Kasumi-1 (cell line): ENCODE results near the gene FCER2.

Source experiments
- DNase-seq, 2 experiments: peaks; one replicate each; lab custom pipeline; 2025; lab: John Stamatoyannopoulos, UW

Gene FCER2

DNA sequence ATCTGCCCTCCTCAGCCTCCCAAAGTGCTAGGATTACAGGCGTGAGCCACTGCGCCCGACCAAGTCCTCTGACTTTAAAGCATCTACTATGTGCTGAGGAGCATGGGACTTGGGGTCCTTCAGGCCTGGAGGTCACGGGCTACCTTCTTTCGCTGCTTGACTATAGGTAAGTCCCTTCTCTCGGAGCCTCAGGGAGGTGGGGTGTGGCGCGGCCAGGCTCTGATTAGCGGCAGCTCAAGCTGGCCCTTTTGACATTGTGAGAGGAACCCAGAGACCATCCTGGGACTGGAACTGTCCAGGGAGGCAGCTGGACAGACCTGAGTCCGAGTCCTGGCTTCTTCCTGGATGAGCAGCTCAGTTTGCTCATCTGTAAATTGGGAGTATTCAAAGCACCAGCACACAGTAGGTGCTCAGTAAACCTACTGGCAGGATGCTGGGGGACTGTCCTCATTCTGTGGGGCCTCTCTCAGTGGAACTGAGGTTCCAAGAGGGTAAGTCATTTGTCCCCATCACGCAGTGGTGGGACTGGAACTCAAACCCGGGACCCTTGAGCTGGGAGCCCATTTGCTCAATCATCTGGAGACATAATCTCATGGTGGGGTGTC, 780 bp downstream of the FCER2 start:
- DNase-seq = no peak

DNA sequence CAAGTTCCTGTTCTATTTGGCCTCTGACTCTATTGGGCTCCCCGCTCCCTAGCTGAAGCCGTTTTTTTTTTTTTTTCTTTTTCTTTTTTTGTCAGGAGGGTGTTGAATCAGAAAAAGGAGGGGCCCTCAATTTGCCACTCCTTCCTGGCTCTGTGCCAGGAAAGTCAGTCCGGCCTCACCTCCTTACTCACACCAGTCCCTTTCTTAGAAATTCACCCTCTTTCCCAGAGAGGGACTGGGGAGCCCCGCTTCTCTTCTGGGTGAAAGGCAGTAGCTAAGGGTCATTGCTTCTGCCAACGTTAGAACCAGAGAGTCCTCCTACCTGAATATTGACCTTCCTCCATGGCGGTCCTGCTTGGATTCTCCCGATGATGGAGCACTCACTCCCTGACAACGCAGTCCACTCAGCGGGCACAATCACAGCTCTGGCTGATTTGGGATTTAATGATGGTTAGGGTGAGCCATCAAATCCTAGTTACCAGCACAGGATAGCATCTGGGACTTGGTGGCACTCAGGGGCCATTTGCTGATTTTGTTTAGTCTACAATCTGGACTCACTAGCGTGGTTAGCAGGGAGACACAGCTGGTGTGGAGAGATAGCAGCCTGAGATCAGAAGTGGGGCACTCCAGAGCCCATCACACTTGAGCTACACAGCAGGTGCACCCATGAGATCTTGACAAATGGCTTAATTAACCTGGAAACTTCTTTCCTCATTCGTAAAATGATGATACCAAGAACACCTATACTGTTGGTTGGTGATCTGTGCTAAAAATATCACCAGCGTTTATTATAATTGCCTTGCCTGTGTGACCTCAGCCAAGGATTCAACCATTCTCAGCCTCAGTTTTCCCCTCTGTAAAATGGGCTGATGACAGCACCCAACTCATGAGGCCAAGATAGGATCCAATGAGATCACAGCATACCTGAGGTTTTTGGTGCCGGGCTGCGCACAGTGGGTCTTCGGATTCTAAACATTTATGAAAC, 2.2 kb downstream of the FCER2 start:
- DNase-seq = no peak

DNA sequence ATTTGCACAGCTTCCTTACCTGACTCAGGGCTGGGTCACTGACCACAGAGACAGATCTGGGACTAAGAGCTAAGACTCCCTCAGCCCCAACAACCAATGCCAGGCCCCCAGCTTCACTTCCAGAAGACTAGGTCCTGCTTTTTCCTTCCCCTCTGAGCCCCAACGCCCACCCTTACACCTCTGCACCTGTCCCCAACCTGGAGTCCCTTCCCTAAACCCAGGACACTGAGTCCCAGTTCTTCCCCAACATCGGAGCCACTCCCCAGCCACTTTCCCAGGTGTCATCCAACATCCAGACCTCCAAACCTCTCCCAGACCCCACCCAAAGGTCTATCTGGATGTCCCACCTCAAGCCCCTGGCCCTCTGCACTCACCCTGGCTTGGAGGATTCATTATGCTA, 2.9 kb downstream of the FCER2 start:
- no peak for DNase-seq

DNA sequence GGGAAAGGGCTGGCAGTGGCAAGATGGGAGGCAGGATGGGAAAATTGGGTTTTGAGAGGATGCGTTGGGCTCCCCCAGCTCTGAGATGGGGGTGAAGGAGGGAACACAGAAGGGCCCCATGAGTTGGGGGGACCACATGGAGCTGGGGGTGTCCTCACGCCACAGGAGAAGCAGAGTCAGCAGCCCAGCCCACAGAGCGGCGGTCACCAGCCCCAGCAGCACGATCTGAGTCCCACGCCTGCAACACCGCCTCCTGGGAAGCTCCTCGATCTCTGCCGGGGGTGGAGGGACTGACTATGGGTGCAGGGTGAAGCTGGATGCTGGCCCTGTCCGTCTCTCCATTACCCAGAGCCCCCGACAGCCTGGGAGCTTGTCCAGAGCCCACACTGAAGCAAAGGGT, 3.3 kb downstream of the FCER2 start:
- no peak for DNase-seq

DNA sequence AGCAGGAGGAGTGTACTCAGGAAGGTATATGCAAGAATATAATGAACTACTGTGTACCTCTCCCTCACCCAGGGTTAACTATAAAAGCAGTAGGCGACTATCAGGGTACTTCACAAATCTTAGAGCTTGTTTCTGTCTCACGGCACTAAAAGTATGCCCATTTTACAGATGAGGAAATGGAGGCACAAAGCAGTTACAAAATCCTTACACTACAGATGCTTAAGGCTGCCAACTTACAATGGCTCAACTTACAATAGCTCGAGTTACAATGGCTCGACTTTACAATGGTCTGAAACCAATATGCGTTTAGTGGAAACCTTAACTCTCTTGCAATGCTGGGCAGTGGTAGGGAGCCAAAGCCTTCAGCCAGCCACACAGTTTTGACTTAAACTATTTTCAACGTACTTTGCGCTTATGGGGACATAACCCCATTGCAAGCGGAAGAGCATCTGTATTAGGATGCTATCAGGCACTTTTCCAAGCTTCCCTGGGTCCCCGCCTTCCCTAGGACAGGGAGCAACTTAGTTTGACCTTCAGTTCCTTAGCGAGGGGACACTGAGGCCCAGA, 4.1 kb downstream of the FCER2 start:
- DNase-seq = no peak

DNA sequence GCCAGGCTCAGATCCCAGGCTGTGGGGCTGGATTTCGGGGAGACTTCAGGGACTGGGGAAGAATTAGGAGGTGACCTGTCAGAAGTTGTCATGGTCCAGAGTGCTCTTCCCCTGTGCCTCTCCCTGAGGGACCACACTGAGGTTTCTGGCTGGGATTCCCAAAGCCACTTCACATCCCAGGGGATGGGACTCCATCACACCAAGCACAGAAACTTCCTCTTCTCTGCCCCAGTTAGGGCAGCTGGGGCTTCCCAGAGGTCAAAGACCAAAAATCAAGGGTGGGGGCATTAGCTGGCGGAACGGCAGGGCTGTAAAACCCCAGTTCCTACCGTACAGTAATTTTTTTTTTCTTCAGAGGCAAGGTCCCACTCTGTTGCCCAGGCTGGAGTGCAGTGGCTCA, 7.4 kb downstream of the FCER2 start:
- DNase-seq = no peak

DNA sequence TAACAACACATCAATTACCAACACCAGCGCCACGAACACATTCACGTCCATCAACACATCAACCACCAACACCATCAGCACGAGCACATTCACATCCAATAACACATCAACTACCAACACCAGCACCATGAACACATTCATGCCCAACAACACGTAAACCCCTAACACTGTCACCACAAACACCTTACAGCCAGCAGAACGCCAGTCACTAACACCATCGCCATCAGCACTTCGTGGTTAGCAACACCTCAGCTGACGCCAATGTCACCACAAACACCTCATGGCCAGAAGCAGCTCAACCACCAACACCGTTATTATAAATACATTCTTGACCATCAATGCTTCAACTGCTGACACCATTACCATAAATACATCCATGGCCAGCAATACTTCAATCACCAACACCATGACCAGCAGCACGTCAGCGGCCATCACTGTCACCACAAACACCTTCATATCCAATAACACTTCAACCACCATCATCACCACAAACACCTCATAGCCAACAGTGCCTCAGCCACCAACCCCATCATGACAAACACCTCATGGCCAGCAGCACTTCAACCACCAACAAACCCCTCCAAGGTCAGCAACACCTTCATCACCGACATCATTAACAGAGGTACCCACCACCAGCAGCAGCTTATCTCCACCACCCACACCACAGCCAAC, 9.4 kb downstream of the FCER2 start:
- DNase-seq = no peak

DNA sequence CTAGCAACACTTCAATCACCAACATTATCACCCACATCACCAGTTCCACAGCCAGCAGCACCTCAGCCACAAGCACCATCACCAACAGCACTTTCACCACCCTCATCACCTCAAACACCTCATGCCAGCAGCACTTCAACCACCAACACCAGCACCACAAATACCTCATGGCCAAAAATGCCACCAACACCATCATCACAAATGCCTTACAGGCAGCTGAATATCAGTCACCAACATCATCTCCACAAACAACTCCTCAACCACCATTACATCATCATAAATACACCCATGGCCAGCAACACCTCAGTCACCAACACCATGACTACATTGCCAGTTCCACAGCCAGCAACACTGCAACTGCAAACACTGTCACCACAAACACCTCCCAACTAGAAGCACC, 10.4 kb downstream of the FCER2 start:
- DNase-seq = no peak

DNA sequence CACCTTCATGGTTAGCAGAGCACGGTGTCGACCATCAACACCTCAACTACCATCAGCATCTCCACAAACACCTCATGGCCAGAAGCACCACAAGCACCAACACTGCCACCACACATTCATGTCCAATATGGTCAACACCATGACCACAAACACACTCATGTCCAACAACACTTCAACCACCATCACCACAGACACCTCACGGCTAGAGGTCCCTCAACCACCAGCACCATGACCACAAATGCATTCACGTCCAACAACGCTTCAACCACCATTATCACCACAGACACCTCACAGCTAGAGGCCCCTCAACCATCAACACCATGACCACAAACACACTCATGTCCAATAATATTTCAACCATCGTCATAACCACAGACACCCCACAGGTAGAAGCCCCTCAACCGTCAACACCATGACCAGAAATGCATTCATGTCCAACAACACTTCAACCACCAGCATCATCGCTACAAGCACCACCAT, 11.1 kb downstream of the FCER2 start:
- no peak for DNase-seq

DNA sequence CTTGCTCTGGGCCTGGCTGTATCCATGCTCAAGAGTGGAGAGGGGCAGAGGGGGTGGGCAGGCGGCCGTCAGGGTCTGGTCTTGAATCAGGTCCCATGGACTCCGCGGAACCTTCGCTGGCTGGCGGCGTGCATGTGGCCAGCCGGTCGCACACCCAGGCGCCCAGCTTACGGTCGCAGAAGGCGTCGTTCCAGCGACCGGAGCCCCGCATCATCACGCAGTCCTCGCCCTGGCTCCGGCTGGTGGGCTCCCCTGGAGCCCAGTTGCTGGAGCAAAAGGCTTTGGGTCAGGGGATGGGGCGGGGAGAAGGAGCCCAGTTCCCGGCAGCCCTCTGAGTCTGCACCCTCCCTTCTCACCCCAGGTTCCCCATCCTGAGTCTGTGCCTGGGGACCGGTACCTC, 12.8 kb downstream of the FCER2 start:
- DNase-seq = no peak

DNA sequence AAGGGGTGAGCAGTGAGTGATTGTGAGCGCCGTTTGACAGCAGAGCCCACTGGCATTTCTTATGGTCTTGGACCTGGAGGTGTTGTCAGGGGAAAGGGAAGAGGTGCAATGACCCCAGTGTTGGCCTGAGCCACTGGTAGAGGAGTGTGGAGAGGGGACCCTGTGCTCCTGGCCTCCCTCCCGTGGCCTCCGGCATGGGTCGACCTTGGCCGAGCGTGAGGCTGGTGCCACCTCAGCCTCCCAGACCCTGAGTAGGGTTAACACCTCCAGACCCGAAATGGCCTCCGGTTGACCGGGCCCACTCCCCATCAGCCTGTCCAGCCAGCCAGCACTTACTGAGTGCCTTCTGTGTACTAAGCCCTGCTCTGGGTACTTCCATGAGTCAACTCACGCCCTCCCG, 14.8 kb downstream of the FCER2 start:
- DNase-seq = no peak

DNA sequence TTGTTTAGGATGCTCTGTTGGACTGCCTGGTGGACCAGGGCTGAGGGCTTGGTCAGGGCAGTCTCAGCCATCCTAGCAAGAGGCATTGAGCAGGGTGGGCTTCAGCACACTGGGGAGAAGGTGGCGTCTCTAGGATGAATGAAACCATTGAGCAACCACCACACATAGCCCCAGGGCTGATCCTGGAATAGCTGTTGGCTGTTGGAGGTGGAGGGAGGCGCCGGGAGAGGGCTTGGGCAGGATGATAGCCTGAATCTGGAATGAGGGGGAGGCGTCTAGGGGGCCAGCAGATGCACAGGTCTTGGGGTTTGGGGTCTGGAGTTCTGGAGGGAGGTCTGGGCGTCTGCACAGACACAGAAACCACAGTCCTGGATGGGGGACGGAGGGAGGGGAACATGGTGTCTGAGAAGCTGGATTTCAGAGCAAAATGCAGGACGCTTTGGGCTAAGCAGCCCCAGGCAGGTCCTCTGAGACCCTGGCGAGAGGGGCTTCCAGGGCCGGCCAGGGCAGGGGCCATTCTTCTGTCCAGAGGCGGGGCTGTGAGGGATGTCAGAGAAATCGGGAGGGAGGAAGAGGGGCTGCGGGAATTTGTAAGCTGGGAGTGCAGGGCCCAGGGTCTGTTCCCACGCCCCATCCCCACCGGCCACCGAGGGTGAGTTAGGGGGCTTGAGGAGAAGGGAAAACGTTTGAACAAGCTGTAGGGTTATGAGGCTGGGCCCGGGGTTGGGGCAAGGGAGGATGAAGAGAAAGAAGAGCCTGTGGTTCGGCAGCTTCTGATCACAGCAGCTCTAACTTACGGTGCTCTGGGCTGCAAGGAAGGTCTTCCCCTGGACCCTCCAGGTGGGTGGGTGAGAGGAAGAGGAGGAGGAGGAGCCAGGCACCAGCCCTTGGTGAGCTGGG, 16.1 kb downstream of the FCER2 start:
- no peak for DNase-seq

DNA sequence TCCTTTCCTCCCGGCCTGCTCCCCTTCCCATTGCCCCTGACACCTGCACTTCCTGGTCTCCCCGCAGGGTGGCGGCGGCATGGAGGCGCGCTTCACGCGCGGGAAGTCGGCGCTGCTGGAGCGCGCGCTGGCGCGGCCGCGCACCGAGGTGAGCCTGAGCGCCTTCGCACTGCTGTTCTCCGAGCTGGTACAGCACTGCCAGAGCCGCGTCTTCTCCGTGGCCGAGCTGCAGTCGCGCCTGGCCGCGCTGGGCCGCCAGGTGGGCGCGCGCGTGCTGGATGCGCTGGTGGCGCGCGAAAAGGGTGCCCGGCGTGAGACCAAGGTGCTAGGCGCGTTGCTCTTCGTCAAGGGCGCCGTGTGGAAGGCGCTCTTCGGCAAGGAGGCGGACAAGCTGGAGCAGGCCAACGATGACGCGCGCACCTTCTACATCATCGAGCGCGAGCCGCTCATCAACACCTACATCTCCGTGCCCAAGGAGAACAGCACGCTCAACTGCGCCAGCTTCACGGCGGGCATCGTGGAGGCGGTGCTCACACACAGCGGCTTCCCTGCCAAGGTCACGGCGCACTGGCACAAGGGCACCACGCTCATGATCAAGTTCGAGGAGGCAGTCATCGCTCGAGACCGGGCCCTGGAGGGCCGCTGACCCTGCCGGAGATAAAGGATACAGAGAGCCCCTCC, 19.6 kb downstream of the FCER2 start:
- DNase-seq = no peak

DNA sequence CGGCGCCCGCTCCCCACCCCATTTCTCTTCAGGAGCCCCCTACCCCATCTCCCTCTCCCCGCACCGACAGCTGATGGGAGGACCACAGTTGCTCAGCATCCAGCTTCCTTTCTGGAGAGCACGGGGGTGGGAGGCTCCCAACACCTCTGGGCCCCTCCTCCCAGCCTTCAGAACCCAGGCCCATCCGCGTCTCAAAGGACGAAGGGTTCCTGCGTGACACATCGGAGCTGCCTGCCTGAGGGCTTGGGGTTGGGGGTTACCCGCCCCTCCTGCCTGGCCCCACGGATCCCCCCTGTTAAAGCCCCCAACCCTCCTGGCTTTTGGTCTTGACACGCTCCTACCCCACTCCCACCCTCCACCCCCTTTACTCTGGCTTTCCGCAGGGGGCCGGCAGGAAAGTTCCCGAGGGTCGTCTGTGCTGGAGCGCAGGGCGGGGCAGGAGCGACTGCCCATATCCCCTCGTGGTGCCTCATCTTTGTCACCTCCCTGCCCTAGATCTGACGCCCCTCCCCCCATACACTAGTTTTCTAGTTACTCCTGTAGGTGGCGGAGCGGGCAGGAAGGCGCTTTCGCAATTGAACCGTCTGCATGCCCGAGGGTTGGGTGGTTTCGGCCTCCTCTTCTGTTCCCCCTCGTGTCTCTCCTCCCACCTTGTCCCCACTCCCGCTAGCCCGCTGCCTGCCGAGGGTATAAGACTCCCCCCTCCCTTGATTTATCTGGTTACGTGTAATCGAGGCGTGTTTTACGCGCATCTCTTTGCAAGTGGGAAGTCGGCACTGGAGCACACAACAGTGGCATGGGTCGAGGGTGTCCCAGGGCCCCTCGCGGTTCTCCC, 20.4 kb downstream of the FCER2 start:
- DNase-seq = peak; percentile 94 to 97

DNA sequence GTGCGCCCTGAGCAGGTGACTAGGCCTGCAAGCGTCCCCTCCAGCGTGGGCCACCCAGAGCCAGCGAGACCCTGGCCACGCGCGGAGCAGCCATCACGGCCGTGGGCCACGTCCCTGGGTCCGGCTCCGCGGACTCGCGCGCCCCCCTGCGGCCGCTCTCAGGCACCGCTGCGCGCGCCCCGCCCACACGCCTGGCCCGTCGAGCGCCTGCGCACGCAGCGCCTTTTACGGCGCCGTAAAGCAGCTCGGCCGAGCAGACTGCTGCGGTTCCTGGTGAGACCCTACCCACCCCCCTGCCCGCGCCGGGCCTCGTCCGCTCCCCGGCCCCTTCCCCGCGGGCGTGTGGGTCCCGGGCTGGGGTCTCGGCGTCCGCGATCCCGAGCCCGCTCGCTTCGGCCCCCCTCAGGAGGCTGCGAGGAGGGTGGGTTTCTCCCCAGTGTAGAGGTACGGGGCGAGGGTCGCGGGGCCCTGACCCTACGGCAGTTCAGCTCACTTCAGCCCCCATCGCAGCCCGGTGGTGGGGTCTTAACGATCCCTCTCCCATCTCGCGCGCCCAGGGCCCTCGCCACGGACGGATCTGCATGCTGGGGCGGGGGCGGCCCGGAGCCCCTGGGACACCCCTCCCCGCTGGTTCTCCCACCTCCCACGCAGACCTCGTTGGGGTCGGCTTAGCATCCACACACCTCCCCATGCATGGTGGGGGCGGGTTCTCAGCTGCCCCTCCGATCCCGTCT, 21.2 kb downstream of the FCER2 start, which contains the start of gene TRAPPC5:
Gene TRAPPC5 (plus strand): TSS at position 228 of the 734 bp plus-strand sequence. CDS start 1,421 bp downstream, outside the sequence.
- peak; percentile 63 to 71 for DNase-seq

DNA sequence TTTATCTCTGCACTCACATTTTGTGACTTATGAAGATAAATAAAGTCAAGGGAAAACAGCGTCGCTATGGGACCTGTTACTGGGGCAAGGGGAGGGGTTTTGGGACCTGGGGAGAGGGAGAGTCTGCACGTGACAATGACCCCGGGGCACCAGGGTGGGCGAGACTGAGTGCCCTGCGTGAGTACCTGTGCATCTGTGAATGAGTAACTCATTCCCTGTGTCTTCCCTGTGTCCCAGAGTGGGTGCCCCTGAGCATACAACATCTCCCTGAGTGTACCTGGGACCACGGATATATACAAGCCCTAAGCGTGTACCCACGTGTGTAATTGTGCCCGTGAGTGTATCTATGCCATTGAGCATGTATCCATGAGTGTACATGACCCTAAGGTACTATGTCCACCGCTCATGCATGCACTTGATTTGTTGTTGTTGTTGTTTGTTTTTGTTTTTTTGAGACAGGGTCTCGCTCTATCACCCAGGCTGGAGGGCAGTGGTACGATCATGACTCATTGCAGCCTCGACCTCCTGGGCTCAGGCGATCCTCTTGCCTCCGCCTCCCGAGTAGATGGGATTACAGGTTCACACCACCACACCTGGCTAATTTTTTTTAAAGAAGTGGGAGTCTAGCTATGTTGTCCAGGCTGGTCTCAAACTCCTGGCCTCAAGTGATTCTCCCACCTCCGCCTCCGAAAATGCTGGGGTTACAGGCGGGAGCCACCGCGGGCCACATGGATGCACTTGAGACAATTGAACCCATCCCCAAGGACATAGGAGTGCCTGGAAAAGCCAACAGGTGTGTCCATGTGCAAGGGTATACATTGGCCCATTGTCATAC, 21.9 kb downstream of the FCER2 start:
- DNase-seq = no peak

DNA sequence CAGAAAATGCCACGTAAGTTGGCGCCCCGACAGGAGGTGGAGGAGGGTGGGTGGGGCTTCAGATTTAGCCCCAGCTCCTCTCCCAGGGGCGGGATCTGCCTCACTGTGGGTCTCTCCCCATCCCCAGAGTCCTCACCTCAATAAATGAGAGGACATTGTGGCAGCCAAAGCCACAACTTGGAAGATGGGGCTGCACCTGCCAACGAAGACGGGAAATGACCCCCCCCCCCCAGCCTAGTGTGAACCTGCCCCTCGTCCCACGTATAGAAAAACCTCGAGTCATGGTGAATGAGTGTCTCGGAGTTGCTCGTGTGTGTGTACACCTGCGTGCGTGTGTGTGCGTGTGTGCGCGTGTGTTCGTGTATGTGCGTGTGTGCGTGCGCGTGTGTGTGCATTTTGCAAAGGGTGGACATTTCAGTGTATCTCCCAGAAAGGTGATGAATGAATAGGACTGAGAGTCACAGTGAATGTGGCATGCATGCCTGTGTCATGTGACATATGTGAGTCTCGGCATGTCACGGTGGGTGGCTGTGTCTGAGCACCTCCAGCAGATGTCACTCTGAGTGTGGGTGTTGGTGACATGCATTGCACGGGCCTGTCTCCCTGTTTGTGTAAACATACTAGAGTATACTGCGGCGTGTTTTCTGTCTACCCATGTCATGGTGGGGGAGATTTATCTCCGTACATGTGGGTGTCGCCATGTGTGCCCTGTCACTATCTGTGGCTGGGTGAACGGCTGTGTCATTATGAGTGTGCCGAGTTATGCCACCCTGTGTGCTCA, 22.8 kb downstream of the FCER2 start:
- DNase-seq = peak; percentile 29 to 30
